Mesodermal cell (in vitro differentiated cells): ENCODE results near the gene ZNF615.
"Not testable (repeated sequence)": the region's sequence is repeated elsewhere in the genome, so short reads cannot be mapped to it uniquely, and the experiment has no call there.

Source experiments
- H3K27ac ChIP-seq: 2 replicates; pipeline ENCODE4 v1.7.0; 2013; ENCODE audit warnings: mild to moderate bottlenecking, low read depth, low read length, moderate library complexity; ENCODE audit not compliant: severe bottlenecking
- H3K36me3 ChIP-seq: 2 replicates; pipeline ENCODE4 v1.7.1; 2013; ENCODE audit warnings: mild to moderate bottlenecking, low read length, moderate library complexity; ENCODE audit not compliant: control insufficient read depth, insufficient read depth
- H3K4me1 ChIP-seq: one replicate; pipeline ENCODE4 v1.7.1; 2013; ENCODE audit warnings: mild to moderate bottlenecking, low read length; ENCODE audit not compliant: insufficient read depth, control insufficient read depth, poor library complexity, severe bottlenecking
- H3K4me3 ChIP-seq: 2 replicates; pipeline ENCODE4 v1.7.0; 2013; ENCODE audit warnings: low read length, control low read depth, mild to moderate bottlenecking; ENCODE audit not compliant: insufficient read depth, poor library complexity, severe bottlenecking; ENCODE audit errors: extremely low read depth
- H3K9me3 ChIP-seq: 2 replicates; pipeline ENCODE4 v1.7.1; 2013; ENCODE audit warnings: mild to moderate bottlenecking, low read length, moderate library complexity; ENCODE audit not compliant: control insufficient read depth
- WGBS, 2 experiments: methylation state at CpG; one replicate each; pipeline ENCODE4 v1.1.5; 2013; ENCODE audit warnings: missing lambda C conversion rate in 2 of 2; ENCODE audit not compliant: insufficient coverage in 2 of 2; 5-methylcytosine and 5-hydroxymethylcytosine counted together

ZNF615 gene

DNA sequence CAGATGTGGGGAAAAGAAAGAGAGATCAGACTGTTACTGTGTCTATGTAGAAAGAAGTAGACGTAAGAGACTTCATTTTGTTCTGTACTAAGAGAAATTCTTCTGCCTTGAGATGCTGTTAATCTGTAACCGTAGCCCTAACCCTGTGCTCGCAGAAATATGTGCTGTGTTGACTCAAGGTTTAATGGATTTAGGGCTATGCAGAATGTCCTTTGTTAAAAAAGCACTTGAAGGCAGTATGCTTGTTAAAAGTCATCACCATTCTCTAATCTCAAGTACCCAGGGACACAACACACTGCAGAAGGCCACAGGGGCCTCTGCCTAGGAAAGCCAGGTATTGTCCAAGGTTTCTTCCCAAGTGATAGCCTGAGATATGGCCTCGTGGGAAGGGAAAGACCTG, 16.5 kb upstream of the ZNF615 start:
- H3K4me1 ChIP-seq, H3K27ac ChIP-seq, H3K4me3 ChIP-seq: not testable (repeated sequence)
- H3K36me3 ChIP-seq, result peaks cover 70% of the 10 kb centered on the region
- 97 to 98% methylated on average over 4 of the region's 4 CpGs for whole genome bisulfite sequencing, 2 experiments
- H3K9me3 ChIP-seq, result peaks cover 33% of the 10 kb centered on the region

- 94 to 100% methylated on average over 8 to 12 of the region's 15 CpGs for WGBS, 2 experiments
- H3K36me3 ChIP-seq, result peaks cover 89% of the 10 kb centered on the region
- no peak overlapping the region for H3K27ac ChIP-seq
- H3K4me1 ChIP-seq, result no peaks in the 10 kb centered on the region
- no peak overlapping the region for H3K4me3 ChIP-seq
- H3K9me3 ChIP-seq, result peaks cover 34% of the 10 kb centered on the region
Measured at GRCh38 chr19:52022193-52022592, 14.2 kb upstream of the ZNF615 start.

GRCh38 chr19:52020506-52020905, 12.5 kb upstream of the ZNF615 start:
- Histone ChIP-seq H3K27ac (no peak overlapping the region), H3K4me1 (no peaks in the 10 kb centered on the region), H3K9me3 (peaks cover 24% of the 10 kb centered on the region), H3K4me3 (no peak overlapping the region), H3K36me3 (peaks cover 94% of the 10 kb centered on the region)
- 94 to 96% methylated on average over 3 to 4 of the region's 4 CpGs for WGBS, 2 experiments

- Histone ChIP-seq H3K9me3 (peaks cover 20% of the 10 kb centered on the region), H3K27ac (no peak overlapping the region), H3K36me3 (peaks cover 29% of the 10 kb centered on the region), H3K4me3 (no peak overlapping the region), H3K4me1 (no peaks in the 10 kb centered on the region)
- no CpG with 5 or more reads among the region's 1 CpG for WGBS, 2 experiments
Measured at GRCh38 chr19:52010674-52011073, 2.7 kb upstream of the ZNF615 start.

- peaks cover 30% of the 10 kb centered on the region for H3K36me3 ChIP-seq
- WGBS, 2 experiments, result 23 to 29% methylated on average over 9 of the region's 9 CpGs
- no peaks in the 10 kb centered on the region for H3K4me1 ChIP-seq
- peaks cover 28% of the 10 kb centered on the region for H3K9me3 ChIP-seq
- H3K4me3 ChIP-seq, result peak overlapping the region; percentile 77
- peak overlapping the region; percentile 76 for H3K27ac ChIP-seq
Measured at GRCh38 chr19:52007451-52007805, 583 bp downstream of the ZNF615 start.

DNA sequence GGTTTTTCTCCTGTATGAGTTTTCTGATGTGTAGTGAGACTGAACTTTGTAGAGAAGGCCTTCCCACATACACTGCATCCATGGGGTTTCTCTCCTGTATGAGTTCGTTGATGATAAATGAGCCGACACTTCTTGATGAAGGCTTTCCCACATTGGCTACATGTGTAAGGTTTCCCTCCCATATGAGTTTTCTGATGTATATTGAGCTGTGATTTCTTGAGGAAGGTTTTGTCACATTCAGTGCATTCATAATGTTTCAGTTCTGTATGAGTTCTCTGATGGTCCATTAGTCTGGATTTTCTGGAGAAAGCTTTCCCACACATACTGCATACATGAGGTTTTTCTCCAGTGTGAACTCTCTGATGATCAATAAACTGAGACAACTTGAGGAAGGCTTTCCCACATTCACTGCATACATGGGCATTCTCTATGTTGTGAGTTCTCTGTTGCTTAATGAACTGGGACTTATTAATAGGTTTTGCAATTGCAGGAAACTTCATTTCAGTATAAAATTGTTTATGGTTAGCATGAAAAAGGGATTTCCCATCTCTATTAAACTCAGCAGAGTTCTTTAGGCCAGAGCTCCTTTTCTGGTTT, 13.9 kb downstream of the ZNF615 start:
- H3K27ac ChIP-seq, result no peak overlapping the region
- no CpG with 5 or more reads among the region's 2 CpGs for WGBS, 2 experiments
- peaks cover 73% of the 10 kb centered on the region for H3K9me3 ChIP-seq
- no peaks in the 10 kb centered on the region for H3K4me1 ChIP-seq
- peaks cover 66% of the 10 kb centered on the region for H3K36me3 ChIP-seq
- H3K4me3 ChIP-seq, result no peak overlapping the region

- WGBS, 2 experiments, result 92 to 97% methylated on average over 6 to 9 of the region's 10 CpGs
- peaks cover 59% of the 10 kb centered on the region for H3K36me3 ChIP-seq
- peaks cover 76% of the 10 kb centered on the region for H3K9me3 ChIP-seq
- H3K4me3 ChIP-seq, result no peak overlapping the region
- H3K27ac ChIP-seq, result no peak overlapping the region
- no peaks in the 10 kb centered on the region for H3K4me1 ChIP-seq
Measured at GRCh38 chr19:51993422-51993821, 14.6 kb downstream of the ZNF615 start.

GRCh38 chr19:51986309-51987291, 21.4 kb downstream of the ZNF615 start, which contains the start of gene ZNF350:
Gene ZNF350 (minus strand): TSS chr19:51986840. CDS start chr19:51974360, 12,480 bp downstream.
- no peaks in the 10 kb centered on the region for H3K36me3 ChIP-seq
- H3K4me3 ChIP-seq, result peak within 1 kb of the TSS; percentile 92
- WGBS, 2 experiments, result 10 to 21% methylated on average over 28 to 29 of the region's 33 CpGs
- H3K27ac ChIP-seq, result peak within 1 kb of the TSS; percentile 33
- H3K9me3 ChIP-seq, result peaks cover 52% of the 10 kb centered on the region
- no peaks in the 10 kb centered on the region for H3K4me1 ChIP-seq

DNA sequence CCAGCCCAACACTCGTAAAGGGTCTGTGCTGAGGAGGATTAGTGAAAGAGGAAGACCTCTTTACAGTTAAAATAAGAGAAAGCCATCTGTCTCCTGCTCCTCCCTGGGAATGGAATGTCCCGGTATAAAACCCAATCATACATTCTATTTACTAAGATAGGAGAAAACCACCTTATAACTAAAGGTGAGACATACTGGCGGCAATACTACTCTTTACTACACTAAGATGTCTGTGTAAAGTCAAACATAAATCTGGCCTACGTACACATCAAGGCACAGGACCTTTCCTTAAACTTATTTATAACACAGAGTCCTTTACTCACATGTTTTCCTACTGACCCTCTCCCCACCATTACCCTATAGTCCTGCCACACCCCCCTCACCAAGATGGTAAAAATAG, 24.6 kb downstream of the ZNF615 start:
- WGBS, 2 experiments, result no CpG with 5 or more reads among the region's 4 CpGs
- H3K4me1 ChIP-seq, result no peaks in the 10 kb centered on the region
- H3K4me3 ChIP-seq, result no peak overlapping the region
- peaks cover 58% of the 10 kb centered on the region for H3K9me3 ChIP-seq
- no peak overlapping the region for H3K27ac ChIP-seq
- peaks cover 3% of the 10 kb centered on the region for H3K36me3 ChIP-seq

- not testable (repeated sequence) for H3K36me3 ChIP-seq, H3K4me3 ChIP-seq, H3K27ac ChIP-seq, H3K4me1 ChIP-seq
- 93 to 100% methylated on average over 1 to 5 of the region's 6 CpGs for WGBS, 2 experiments
- H3K9me3 ChIP-seq, result peaks cover 61% of the 10 kb centered on the region
Measured at GRCh38 chr19:51980926-51981325, 27.1 kb downstream of the ZNF615 start.
